ENCODE data around the gene HOXC13. TPM values are rescaled to one million over a fixed set of nuclear protein-coding genes. Genes with fewer than 3 reads are reported as not detected.

The HOXC13 gene, protein sequence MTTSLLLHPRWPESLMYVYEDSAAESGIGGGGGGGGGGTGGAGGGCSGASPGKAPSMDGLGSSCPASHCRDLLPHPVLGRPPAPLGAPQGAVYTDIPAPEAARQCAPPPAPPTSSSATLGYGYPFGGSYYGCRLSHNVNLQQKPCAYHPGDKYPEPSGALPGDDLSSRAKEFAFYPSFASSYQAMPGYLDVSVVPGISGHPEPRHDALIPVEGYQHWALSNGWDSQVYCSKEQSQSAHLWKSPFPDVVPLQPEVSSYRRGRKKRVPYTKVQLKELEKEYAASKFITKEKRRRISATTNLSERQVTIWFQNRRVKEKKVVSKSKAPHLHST
- not detected for total RNA-seq
- not detected for total RNA-seq (2013)

- Histone ChIP-seq H3K4me1 (ENCODE audit: control insufficient read depth, insufficient read depth, low read length) (peaks cover 8% of the 10 kb centered on the region), H3K9me3 (ENCODE audit: control insufficient read depth, insufficient read depth, low read length) (no peaks in the 10 kb centered on the region), H3K4me3 (ENCODE audit: low read length) (no peak within 1 kb of the TSS), H3K36me3 (ENCODE audit: control insufficient read depth, insufficient read depth, low read length) (no peaks in the 10 kb centered on the region), H3K27me3 (ENCODE audit: control insufficient read depth, insufficient read depth, low read length) (peaks cover 77% of the 10 kb centered on the region), H3K27ac (ENCODE audit: low read length) (no peak within 1 kb of the TSS)
- 9% methylated on average over 56 of the region's 56 CpGs for WGBS (ENCODE audit: insufficient coverage)
- Mint-ChIP-seq H3K4me3 (peak within 1 kb of the TSS; percentile 49), H3K4me1 (peaks cover 9 to 11% of the 10 kb centered on the region in 2 donors), H3K9me3 (no peaks in the 10 kb centered on the region), H3K36me3 (no peaks in the 10 kb centered on the region), H3K27ac (no peak within 1 kb of the TSS), H3K27me3 (ENCODE audit: low read depth in 2 of 2) (peaks cover 83 to 84% of the 10 kb centered on the region in 2 donors)
- peak in 1 of 2 donors; percentile 37 for DNase-seq
- intact Hi-C loops (cut with micrococcal nuclease): no loop called here
- peak; percentile 29 to 62 (median 38) for ATAC-seq
- TF ChIP-seq CTCF (IDR thresholded peaks at IDR 0.05): no peak
Observed at GRCh38 chr12:53938326-53939140, at the start of gene HOXC13. Gene HOXC13 (plus strand): TSS chr12:53938831. CDS start chr12:53938907, 76 bp downstream.

DNA sequence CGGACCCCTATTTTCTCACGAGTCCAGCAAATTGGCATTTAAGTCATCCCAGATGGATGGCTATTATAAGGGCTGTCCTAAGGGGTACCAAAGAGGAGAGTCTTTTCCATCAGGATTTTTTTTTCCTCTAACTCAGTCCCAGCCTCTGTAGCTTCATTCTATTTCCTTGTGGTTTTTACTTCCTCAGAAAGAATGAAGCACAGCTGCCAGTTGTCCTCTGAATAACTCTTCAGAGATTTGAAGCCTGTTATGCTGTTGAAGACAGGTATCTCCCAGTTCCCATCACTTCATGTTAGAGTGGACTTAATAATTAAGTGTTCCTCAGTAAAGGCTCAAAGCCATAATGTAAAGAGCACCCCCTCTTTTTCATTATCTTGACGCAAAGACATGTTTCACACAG lies 48.5 kb upstream of the HOXC13 start:
- Mint-ChIP-seq H3K9me3 (no peaks in the 10 kb centered on the region), H3K36me3 (no peaks in the 10 kb centered on the region), H3K27ac (no peak overlapping the region), H3K4me3 (no peak overlapping the region), H3K4me1 (no peaks in the 10 kb centered on the region), H3K27me3 (ENCODE audit: low read depth in 2 of 2) (peaks cover 27 to 65% of the 10 kb centered on the region in 2 donors)
- Histone ChIP-seq H3K27ac (ENCODE audit: low read length) (no peak overlapping the region), H3K9me3 (ENCODE audit: control insufficient read depth, insufficient read depth, low read length) (no peaks in the 10 kb centered on the region), H3K4me3 (ENCODE audit: low read length) (no peak overlapping the region), H3K4me1 (ENCODE audit: control insufficient read depth, insufficient read depth, low read length) (no peaks in the 10 kb centered on the region), H3K27me3 (ENCODE audit: control insufficient read depth, insufficient read depth, low read length) (peaks cover 6% of the 10 kb centered on the region), H3K36me3 (ENCODE audit: control insufficient read depth, insufficient read depth, low read length) (no peaks in the 10 kb centered on the region)
- intact Hi-C loops (cut with micrococcal nuclease): no loop called here
- ATAC-seq: no peak
- TF ChIP-seq CTCF (IDR thresholded peaks at IDR 0.05): no peak
- WGBS (ENCODE audit: insufficient coverage): 94% methylated on average over 3 of the region's 3 CpGs
- no peak for DNase-seq

GRCh38 chr12:53892762-53893395 lies 45.8 kb upstream of the HOXC13 start:
- H3K9me3 ChIP-seq (ENCODE audit: control insufficient read depth, insufficient read depth, low read length): no peaks in the 10 kb centered on the region

More at GRCh38 chr12:53892762-53893395, 45.8 kb upstream of the HOXC13 start:
- no peak for TF ChIP-seq CTCF (IDR thresholded peaks at IDR 0.05)
- Mint-ChIP-seq H3K27ac (no peak overlapping the region), H3K9me3 (no peaks in the 10 kb centered on the region), H3K36me3 (no peaks in the 10 kb centered on the region), H3K4me3 (no peak overlapping the region), H3K4me1 (no peaks in the 10 kb centered on the region), H3K27me3 (ENCODE audit: low read depth in 2 of 2) (peaks cover 24 to 70% of the 10 kb centered on the region in 2 donors)
- H3K27ac ChIP-seq (ENCODE audit: low read length): no peak overlapping the region
- no peaks in the 10 kb centered on the region for H3K36me3 ChIP-seq (ENCODE audit: control insufficient read depth, insufficient read depth, low read length)
- no peak for ATAC-seq
- WGBS (ENCODE audit: insufficient coverage): 60% methylated on average over 1 of the region's 3 CpGs
- no peak for DNase-seq
- H3K27me3 ChIP-seq (ENCODE audit: control insufficient read depth, insufficient read depth, low read length): peaks cover 6% of the 10 kb centered on the region
- no peak overlapping the region for H3K4me3 ChIP-seq (ENCODE audit: low read length)
- H3K4me1 ChIP-seq (ENCODE audit: control insufficient read depth, insufficient read depth, low read length): no peaks in the 10 kb centered on the region
- intact Hi-C loops (cut with micrococcal nuclease): no loop called here

Data from natural killer cell (primary cell).